Hepatocyte (in vitro differentiated cells): ENCODE measurements around the gene UNC5A. TPM values are rescaled to one million over a fixed set of nuclear protein-coding genes. Genes with fewer than 3 reads are reported as not detected.

ENCODE experiments used
- DNase-seq: peaks from one replicate; pipeline ENCODE4 v3.0.0-alpha.2; 2016; ENCODE audit warnings: low spot score
- H2AFZ ChIP-seq: fragments of 200-600 bp; sonication (generic); 2 replicates; pipeline ENCODE4 v1.6.0; 2016; ENCODE audit warnings: antibody characterized with exemption, mild to moderate bottlenecking
- H3K27ac ChIP-seq: fragments of 200-600 bp; sonication (generic); 2 replicates; pipeline ENCODE4 v1.5.1; 2016; ENCODE audit warnings: mild to moderate bottlenecking
- H3K27me3 ChIP-seq: fragments of 200-600 bp; sonication (generic); 2 replicates; pipeline ENCODE4 v1.6.1; 2016
- H3K36me3 ChIP-seq: fragments of 200-600 bp; sonication (generic); replicated peaks from 2 replicates; pipeline ENCODE4 v1.5.1; 2016; ENCODE audit warnings: low read depth; ENCODE audit not compliant: insufficient read depth
- H3K4me1 ChIP-seq: fragments of 200-600 bp; sonication (generic); 2 replicates; pipeline ENCODE4 v1.5.1; 2016; ENCODE audit warnings: mild to moderate bottlenecking, moderate library complexity; ENCODE audit not compliant: insufficient read depth
- H3K4me2 ChIP-seq: fragments of 200-600 bp; sonication (generic); 2 replicates; pipeline ENCODE4 v1.6.0; 2016
- H3K4me3 ChIP-seq: fragments of 200-600 bp; sonication (generic); 2 replicates; pipeline ENCODE4 v1.5.1; 2016; ENCODE audit warnings: mild to moderate bottlenecking
- H3K79me2 ChIP-seq: fragments of 200-600 bp; sonication (generic); 2 replicates; pipeline ENCODE4 v1.6.0; 2017; ENCODE audit warnings: mild to moderate bottlenecking
- H3K9me2 ChIP-seq: fragments of 200-600 bp; sonication (generic); replicated peaks from 2 replicates; pipeline ENCODE4 v1.6.0; 2017; ENCODE audit warnings: mild to moderate bottlenecking; ENCODE audit not compliant: insufficient read depth
- H3K9me3 ChIP-seq: fragments of 200-600 bp; sonication (generic); 2 replicates; pipeline ENCODE4 v1.5.1; 2016; ENCODE audit warnings: low read depth, mild to moderate bottlenecking
- H4K20me1 ChIP-seq: fragments of 200-600 bp; sonication (generic); 2 replicates; pipeline ENCODE4 v1.6.0; 2016; ENCODE audit warnings: mild to moderate bottlenecking; ENCODE audit not compliant: insufficient read depth, poor library complexity, severe bottlenecking
- CTCF ChIP-seq: fragments of 200-600 bp; sonication (generic); IDR thresholded peaks from 2 replicates; pipeline ENCODE4 v1.5.1; 2016; ENCODE audit warnings: antibody characterized with exemption, mild to moderate bottlenecking; ENCODE audit not compliant: poor library complexity
- EZH2 ChIP-seq: fragments of 200-600 bp; sonication (generic); IDR thresholded peaks from 2 replicates; pipeline ENCODE4 v1.6.1; 2016; ENCODE audit warnings: antibody characterized with exemption, mild to moderate bottlenecking, borderline replicate concordance
- EZH2phosphoT487 ChIP-seq: fragments of 200-600 bp; sonication (generic); IDR thresholded peaks from one replicate; pipeline ENCODE4 v1.6.1; 2018; ENCODE audit warnings: antibody characterized with exemption, mild to moderate bottlenecking, low read depth, moderate library complexity; ENCODE audit not compliant: unreplicated experiment, severe bottlenecking
- WGBS: methylation state at CpG from one replicate; pipeline ENCODE4 v1.1.6; 2016; ENCODE audit warnings: low lambda C conversion rate; ENCODE audit errors: missing lambda C conversion rate; 5-methylcytosine and 5-hydroxymethylcytosine counted together
- polyA plus RNA-seq: library from polyadenylated mRNA; unstranded; fragments of >200 nt; fragmentation: Nextera tagmentation; extraction: Ambion mirVana; gene quantifications from 2 replicates; pipeline ENCODE4 v1.2.1, GENCODE V29; 2016
- total RNA-seq: library from RNA; depleted of rRNA; stranded (reverse); fragments of >200 nt; gene quantifications from 2 replicates; pipeline ENCODE4 v1.2.3, GENCODE V29; 2014

UNC5A gene
- total and polyA plus RNA-seq, 2 experiments from 2014 or later: 0.10 to 1.1 TPM

- no peak for DNase-seq
- Histone ChIP-seq H3K27me3 (no peaks in the 10 kb centered on the region), H3K4me3 (no peak overlapping the region), H3K36me3 (peaks cover 2% of the 10 kb centered on the region), H4K20me1 (no peaks in the 10 kb centered on the region), H3K9me2 (no peaks in the 10 kb centered on the region), H3K79me2 (no peaks in the 10 kb centered on the region), H3K27ac (no peak overlapping the region), H3K4me1 (no peaks in the 10 kb centered on the region), H2AFZ (no peak overlapping the region), H3K9me3 (no peaks in the 10 kb centered on the region), H3K4me2 (no peak overlapping the region)
- WGBS: 88% methylated on average over 5 of the region's 5 CpGs
- TF ChIP-seq CTCF (no peak), EZH2 (no peak), EZH2phosphoT487 (no peak)
These were observed 98.5 kb downstream of the UNC5A start for GRCh38 chr5:176908675-176909368.

GRCh38 chr5:176912115-176912514, 101.8 kb downstream of the UNC5A start:
- no peak for DNase-seq
- H3K27ac ChIP-seq: peak overlapping the region; percentile 12

DNA sequence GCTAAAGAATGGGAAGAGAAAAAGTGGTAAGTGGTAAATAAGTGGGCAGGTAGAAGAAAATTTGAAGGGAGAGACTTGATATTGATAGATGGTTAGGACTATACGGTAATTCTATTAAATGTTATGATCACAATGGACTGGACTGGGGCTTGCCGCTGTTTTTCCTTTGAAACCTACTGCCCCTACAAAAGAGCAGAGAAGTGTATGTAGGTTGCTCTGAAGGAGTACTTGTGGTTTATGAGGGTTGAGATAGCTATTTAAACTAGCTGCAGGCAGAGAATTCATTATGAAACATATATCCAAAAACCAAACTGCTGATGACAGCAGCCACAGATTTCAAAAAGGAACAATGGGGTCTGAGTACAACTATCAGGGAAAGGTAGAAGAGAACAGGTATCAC, 105.5 kb downstream of the UNC5A start:
- Histone ChIP-seq H2AFZ (no peak overlapping the region), H3K79me2 (no peaks in the 10 kb centered on the region), H3K27ac (no peak overlapping the region), H3K36me3 (no peaks in the 10 kb centered on the region), H3K9me2 (no peaks in the 10 kb centered on the region), H3K4me3 (no peak overlapping the region), H3K4me2 (no peak overlapping the region), H3K27me3 (no peaks in the 10 kb centered on the region), H3K4me1 (no peaks in the 10 kb centered on the region), H4K20me1 (no peaks in the 10 kb centered on the region), H3K9me3 (no peaks in the 10 kb centered on the region)
- TF ChIP-seq EZH2phosphoT487: no peak
- no peak for TF ChIP-seq CTCF
- no peak for TF ChIP-seq EZH2
- WGBS: 69% methylated on average over 2 of the region's 2 CpGs
- no peak for DNase-seq

More at GRCh38 chr5:176912115-176912514, 101.8 kb downstream of the UNC5A start:
- Histone ChIP-seq H3K4me2 (no peak overlapping the region), H3K9me3 (no peaks in the 10 kb centered on the region), H3K36me3 (no peaks in the 10 kb centered on the region), H4K20me1 (no peaks in the 10 kb centered on the region), H2AFZ (no peak overlapping the region), H3K4me3 (no peak overlapping the region), H3K79me2 (no peaks in the 10 kb centered on the region), H3K9me2 (no peaks in the 10 kb centered on the region), H3K4me1 (no peaks in the 10 kb centered on the region), H3K27me3 (no peaks in the 10 kb centered on the region)
- 35% methylated on average over 2 of the region's 2 CpGs for WGBS
- TF ChIP-seq CTCF (no peak), EZH2phosphoT487 (no peak), EZH2 (no peak)

- Histone ChIP-seq H3K4me1 (no peaks in the 10 kb centered on the region), H3K9me3 (no peaks in the 10 kb centered on the region), H3K4me2 (no peak overlapping the region), H3K79me2 (no peaks in the 10 kb centered on the region), H3K9me2 (no peaks in the 10 kb centered on the region), H3K27me3 (no peaks in the 10 kb centered on the region), H4K20me1 (no peaks in the 10 kb centered on the region), H3K4me3 (no peak overlapping the region), H3K27ac (no peak overlapping the region), H3K36me3 (no peaks in the 10 kb centered on the region), H2AFZ (no peak overlapping the region)
- DNase-seq: no peak
- no peak for TF ChIP-seq EZH2phosphoT487
These were observed 106.0 kb downstream of the UNC5A start for GRCh38 chr5:176916337-176916736.
